A673 (cell line): Measurements from ENCODE around the gene DLG2.

Experiments
- EZH2 ChIP-seq: fragments of 200-600 bp; sonication (generic); IDR thresholded peaks from 2 replicates; pipeline ENCODE4 v1.6.1; 2017; ENCODE audit warnings: borderline replicate concordance, low read depth, mild to moderate bottlenecking, mixed read lengths, antibody characterized with exemption, low read length; ENCODE audit not compliant: poor library complexity, severe bottlenecking
- TF ChIP-seq, protein P1 (sequence below): fragments of 300-800, 200-600 bp; sonication (generic); conservative IDR thresholded peaks from 2 replicates; pipeline ENCODE4 v1.5.1; 2017; ENCODE audit warnings: low read depth, mild to moderate bottlenecking, antibody characterized with exemption, low read length, moderate library complexity, mixed read lengths

DNA sequence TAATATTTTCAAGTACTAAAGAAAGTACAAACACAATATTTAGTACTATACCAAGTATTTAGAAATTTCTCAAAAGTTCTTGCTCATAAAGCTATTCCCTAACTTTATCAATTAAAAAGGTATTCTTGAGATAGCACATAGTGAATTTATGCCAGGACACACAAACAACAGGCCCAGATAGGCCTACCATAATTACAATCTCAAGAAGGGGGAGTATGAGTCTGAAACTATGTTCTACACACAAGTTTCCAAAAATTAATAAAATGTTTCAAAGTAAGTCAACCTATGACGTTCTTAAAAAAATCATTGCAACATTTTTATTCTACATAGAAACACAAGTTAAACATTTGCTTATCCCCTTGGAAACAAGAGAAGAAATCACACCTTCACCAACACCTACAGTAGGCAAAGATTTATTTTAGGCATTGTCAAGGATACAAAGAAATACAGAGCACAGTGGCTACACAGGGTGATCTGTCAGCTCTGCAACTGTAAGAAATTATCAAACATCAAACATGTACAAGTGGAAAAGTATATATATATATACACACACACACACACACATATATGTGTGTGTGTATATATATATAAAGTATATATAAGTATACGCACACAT lies 1497.1 kb downstream of the DLG2 start:
- TF ChIP-seq, protein P1, sequence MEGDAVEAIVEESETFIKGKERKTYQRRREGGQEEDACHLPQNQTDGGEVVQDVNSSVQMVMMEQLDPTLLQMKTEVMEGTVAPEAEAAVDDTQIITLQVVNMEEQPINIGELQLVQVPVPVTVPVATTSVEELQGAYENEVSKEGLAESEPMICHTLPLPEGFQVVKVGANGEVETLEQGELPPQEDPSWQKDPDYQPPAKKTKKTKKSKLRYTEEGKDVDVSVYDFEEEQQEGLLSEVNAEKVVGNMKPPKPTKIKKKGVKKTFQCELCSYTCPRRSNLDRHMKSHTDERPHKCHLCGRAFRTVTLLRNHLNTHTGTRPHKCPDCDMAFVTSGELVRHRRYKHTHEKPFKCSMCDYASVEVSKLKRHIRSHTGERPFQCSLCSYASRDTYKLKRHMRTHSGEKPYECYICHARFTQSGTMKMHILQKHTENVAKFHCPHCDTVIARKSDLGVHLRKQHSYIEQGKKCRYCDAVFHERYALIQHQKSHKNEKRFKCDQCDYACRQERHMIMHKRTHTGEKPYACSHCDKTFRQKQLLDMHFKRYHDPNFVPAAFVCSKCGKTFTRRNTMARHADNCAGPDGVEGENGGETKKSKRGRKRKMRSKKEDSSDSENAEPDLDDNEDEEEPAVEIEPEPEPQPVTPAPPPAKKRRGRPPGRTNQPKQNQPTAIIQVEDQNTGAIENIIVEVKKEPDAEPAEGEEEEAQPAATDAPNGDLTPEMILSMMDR = no peak
- no peak for TF ChIP-seq EZH2
